ENCODE results near the gene BICRA.

The BICRA gene

DNA sequence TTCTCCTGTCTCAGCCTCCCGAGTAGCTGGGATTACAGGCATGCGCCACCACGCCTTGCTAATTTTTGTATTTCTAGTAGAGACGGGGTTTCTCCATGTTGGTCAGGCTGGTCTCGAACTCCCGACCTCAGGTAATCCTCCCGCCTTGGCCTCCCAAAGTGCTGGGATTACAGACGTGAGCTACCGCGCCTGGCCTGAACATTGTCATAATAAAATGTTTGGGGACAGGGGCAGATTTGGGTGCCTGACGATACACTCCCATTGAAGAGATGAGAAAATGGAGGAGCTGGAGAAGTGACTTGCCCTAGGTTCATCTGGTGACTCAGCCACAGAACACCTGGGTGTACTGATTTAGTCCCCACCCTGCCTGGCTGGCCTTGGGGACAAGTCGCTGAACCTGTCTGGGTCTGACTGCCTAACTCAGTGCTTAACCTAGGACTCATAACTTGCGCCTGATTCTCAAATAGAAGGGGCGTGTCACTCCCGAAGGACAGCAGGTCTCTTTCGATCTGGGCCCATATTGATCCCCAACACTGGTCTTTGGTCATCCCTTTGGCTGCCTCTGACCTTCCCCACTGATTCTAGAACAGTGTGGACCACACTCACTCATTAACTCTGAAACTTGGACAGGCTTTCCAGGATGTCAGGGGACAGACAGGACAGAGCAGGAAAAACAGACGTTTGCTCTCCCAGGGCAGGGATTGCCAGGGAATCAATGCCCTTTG lies 7.6 kb upstream of the BICRA start:
- DNase-seq (ENCODE audit: low read depth in 3 of 3, low spot score in 1 of 3), result no peak

DNA sequence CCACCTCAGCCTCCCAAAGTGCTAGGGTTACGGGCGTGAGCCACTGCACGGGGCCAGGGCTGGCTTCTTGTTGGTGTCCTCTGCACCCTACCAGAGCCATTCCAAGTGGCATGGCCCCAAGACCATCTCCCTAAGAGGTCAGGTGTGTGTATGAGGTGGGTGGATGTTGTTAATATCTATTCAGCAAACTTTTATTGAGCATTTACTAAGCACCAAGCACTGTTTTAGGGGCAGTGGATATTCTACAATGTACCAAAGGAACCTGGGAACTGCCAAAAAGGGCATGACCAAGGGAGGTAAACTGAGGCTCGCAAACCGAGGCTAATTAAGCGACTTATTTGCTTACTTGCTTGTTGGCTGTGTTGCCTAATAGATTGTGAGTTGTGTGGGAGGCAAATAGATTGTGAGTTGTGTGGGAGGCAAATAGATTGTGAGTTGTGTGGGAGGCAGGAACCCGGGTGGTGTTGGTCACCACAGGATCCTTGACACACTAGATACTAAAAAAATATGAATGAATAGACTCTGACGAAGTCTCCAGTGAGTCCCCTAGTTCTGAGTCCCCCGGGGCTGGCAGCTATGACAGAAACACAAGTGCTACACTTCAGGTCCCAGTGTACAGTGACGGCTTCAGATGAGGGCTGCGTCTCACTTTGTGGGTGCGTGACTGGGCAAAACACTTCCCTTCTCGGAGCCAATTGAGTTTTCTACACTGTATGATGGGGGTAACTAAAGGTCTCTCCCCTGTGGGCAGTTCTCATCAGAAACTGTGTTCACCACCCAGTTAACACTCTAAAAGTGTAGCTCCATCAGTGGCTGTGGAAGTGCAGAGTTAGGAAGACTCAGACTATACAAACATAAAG lies 5.0 kb upstream of the BICRA start:
- no peak for DNase-seq (ENCODE audit: low read depth in 3 of 3, low spot score in 1 of 3)

DNA sequence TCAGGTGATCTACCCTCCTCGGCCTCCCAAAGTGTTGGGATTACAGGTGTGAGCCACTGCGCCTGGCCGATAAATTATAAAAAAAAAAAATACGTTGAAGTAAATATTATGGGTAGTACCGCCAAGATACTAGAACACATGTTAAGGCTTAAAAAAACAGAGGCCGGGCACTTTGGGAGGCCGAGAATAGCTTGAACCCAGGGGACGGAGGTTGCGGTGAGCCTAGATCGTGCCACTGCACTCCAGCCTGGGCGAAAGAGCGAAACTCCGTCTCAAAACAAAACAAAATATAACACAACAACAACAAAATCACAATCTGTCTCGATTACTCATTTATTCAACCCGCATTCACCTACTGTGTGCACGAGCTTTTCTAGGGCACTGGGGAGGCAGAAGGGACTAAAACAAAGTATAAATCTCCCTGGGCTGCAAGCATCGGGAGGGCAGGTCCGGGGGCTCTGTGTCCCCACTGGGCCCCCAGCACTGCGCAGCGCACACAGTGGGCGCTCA lies 1.3 kb upstream of the BICRA start:
- DNase-seq (ENCODE audit: low read depth in 3 of 3, low spot score in 1 of 3), result no peak

DNA sequence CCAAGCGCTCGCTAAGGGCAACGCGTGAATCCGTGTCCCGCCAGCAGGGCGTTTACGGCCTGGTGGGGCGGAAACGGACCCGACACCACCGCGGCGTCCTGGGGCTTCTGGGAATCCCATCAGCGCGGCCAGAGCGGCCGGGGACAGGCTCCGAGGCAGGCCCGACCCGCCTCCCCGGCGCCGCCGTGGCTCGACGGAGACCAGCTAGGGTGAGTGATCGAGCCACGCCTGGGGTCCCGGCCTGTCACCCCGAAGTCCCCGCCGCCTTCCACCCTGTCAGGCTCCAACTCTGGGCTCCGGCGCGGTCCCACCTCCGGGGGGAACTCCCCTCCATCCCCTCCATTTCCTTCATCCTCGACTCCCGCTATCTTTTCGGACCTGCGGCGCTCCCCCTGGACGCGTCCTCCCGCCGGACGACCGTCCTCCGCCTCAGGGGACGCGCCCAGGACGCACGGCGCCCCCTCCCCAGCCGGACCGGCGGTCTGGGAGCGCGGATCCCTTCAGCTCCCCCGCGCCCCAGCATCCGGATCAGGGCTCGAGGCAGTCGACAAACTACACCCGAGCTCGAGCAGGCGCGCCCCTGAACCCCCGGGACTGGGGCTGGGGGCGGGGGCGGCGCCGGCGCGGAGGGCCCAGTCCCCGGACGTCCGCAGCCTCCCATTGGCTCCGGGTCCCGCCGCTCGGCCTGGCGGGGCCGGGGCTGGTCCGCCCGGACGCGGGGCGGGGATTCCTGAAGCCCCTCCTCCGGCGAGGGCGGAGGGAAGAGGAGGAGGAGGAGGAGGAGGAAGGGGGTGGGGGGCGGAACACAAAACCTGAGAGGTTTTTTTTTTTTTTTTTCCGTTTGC lies 638 bp upstream of the BICRA start:
- DNase-seq (ENCODE audit: low read depth in 3 of 3, low spot score in 1 of 3), result peak; percentile 87 to 98 (median 92)

DNA sequence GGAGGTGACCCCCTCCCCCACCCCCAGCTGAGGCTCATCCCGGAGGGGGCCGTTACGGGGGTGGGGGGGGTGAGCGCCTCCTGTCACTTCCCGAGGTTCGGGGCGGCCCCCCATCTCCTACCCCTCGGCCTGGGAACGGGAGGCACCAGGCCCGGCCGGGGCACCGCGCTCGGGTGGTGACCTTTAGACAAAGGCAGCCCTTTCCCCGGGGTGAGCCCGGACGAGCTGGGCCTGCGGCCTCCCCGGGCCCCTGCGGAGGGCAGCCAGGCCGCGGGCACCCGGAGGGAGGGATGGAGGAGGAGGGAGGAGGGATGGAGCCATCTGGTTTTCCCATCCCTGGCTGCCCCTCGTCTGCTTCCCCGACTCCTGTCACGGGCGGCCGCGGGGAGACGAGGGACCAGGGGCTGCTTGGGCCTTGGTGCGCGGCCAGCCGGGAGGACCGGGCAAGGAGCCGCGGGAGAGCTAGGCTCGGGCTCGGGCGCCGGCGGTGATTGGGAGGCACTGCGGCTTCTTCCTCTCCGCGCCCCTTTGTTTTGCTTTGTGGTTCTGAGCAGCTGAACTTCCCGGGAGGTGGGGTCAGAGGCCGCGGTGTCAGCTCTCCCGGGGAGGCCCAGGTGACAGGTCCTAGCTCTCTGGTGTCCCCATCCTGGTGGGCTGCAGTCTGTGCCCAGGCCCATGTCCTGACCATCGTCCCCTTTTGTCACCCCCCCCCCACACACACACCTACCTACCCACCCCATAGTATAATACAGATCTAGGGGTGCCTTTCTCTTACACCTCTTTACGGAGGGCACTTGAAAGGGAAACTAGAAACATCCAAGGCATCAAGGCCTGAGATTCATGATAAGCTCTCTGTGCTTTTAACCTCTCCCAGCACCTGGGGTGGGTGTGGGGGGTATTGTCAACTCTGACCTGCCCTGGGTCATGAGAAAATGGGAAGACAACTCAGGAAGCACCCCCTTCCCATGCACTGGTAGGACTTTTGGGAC lies 1.3 kb downstream of the BICRA start:
- DNase-seq (ENCODE audit: low read depth in 3 of 3, low spot score in 1 of 3), result peak; percentile 8 to 22 (median 11)

DNA sequence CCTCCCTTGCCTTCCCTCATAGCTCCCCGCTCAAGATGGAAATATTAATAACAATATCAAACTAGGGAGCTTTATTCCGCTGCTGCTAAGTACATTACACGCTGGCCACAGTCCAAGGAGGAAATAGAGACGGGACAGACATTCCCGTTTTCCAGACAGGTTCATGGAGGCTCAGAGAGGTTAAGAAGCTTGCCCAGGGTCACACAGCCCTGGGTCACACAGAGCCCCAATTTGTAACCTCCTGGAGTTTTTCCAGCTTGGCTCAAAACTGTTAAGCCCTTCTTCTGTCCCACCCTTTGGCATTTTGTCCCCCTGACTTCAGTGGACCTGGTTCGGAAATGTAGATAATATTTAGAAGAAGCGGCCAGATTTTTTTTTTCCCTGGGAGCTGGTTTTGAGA lies 2.0 kb downstream of the BICRA start:
- no peak for DNase-seq (ENCODE audit: low read depth in 3 of 3, low spot score in 1 of 3)

DNA sequence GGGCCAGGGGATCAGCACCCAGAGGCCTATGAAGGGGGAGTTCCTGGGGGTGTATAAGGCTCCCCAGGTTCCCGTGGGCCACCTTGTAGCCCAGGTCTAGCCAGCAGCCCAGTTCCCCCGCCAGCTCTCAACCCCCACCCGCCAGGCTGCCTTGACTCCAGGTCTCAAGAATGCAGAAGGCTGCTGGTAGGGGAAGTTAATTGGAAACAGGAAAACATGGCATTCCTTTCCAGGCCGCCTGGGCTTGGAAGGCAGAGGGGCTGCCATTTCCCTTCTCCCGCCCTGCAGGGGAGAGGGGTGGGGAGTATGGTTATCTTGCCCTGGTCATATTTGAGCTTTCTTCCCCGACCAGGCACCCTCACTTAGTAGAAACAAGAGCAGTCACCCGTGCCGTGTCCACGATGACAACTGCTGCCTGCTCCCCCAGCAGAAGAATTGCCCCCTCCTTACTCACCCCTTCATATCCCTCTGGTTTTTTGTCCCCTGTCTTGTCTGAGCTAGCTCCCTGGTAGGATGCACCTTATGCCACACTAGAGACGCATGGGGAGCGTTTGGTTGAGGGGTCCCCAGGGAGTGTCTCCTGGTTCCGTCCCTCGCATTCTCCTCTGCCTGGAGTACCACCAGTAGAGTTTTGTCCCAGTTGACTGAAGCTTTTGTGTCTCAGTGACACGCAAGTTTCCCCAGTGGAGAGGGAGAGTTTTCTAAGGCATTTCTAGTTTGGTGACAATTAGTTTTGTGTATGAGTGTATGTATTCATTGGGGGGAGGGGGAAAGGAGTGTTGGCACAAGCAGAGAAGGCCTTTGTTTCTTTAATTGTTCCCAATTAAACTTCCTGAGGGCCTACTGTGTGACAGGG lies 4.5 kb downstream of the BICRA start:
- DNase-seq (ENCODE audit: low read depth in 3 of 3, low spot score in 1 of 3), result no peak

DNA sequence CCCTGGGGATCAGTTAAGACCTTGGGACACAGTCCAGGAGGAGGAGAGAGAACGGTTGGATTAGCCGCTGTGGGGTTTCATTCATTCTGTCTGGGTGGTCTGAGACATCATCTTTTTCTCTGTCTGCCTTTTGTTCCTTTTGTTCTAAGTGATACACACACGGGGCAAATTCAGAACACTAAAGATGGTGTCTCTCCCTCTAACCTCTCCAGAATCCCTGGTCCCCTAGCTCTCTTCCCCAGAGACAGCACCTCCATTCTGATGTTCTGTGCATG lies 5.0 kb downstream of the BICRA start:
- DNase-seq (ENCODE audit: low read depth in 3 of 3, low spot score in 1 of 3), result no peak

DNA sequence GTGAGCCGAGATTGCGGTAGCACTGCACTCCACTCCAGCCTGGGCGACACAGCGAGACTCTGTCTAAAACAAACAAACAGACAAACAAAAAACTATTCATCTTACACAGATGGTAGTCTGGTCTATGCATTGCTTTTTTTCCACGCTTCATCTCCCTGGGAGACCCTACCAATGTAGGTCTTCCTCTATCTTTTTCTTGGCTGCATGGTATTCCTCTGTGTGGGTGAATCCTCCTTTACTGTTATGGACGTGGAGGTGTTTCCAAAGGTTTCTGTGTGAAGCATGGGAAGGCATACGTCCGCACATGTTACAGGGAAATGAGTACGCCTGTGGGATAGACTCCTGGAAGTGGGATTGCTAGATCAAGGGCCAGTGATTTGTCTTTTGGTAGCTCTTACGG lies 5.6 kb downstream of the BICRA start:
- no peak for DNase-seq (ENCODE audit: low read depth in 3 of 3, low spot score in 1 of 3)

DNA sequence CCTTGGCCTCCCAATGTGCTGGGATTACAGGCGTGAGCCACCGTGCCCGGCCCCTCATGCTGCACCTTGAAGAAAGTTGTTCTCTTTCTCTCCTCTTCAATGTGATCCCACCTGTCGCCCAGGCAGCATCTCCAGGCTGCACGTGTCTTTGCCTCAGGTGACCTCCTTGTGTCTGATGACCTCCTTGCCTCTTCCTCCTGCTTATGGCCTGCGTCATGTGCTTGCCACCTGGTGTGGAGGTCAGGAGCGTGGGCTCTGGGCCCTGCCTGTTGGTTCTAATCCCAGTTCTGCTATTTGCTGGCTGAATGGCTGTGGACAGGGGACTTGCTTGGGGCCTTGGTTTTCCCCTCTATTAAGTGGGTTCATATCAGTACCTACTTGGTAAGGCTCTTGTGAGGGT lies 6.3 kb downstream of the BICRA start:
- no peak for DNase-seq (ENCODE audit: low read depth in 3 of 3, low spot score in 1 of 3)

DNA sequence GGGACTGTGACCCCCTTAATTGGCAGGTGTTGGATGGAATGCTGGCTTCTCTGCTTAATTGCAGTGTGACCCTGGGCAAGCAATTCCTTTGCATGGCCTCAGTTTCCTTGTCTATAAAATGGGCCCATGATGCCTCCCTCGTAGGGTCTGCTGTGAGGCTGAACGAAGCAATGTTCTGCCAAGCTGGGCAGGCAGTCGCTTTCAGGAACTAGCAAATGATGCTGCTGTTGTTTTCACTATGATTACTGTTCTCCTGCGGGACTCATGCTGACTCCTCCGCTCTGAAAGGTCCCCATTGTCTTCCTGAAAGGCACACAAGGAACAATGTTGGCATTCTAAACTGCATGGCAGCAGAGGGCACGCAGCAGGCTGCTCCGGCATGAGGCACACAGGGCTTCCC lies 6.8 kb downstream of the BICRA start:
- no peak for DNase-seq (ENCODE audit: low read depth in 3 of 3, low spot score in 1 of 3)

DNA sequence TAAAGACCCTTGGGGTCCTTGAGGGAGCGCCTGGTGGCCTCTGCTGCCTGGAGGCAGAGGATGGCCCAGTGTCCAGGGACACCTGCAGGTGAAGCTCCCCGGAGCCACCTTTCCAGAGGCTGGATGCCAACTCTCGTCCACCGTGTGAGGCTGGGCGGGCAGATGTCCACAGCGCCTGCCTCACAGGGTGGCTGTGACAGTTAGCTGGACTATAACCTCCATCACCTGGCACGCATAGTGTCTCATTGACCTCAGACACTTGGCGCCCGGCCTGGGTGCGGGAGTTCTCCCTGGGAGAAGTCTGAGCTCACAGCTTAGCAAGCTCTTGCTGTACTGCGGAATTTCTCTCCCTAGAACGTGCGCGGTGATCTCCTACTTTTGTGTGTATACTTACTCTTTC lies 9.8 kb downstream of the BICRA start:
- no peak for DNase-seq (ENCODE audit: low read depth in 3 of 3, low spot score in 1 of 3)

DNA sequence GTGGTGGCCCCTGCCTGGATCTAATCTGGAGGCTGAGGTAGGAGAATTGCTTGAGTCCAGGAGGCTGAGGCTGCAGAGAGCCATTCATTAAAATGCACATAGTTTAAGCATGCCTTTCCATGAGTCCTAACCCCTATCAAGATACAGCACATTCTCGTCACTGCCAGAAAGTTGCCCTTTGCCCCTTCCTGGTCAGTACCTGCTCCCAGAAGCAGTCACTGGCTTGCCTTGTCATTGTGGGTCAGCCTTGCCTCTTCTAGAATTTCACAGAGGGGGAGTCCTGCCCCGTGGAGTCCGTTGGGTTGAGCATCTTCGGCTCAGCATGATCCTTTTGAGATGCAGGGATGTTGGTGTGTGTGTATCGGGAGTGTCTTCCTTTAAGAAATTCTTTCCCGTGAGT lies 10.8 kb downstream of the BICRA start:
- DNase-seq (ENCODE audit: low read depth in 3 of 3, low spot score in 1 of 3), result no peak

DNA sequence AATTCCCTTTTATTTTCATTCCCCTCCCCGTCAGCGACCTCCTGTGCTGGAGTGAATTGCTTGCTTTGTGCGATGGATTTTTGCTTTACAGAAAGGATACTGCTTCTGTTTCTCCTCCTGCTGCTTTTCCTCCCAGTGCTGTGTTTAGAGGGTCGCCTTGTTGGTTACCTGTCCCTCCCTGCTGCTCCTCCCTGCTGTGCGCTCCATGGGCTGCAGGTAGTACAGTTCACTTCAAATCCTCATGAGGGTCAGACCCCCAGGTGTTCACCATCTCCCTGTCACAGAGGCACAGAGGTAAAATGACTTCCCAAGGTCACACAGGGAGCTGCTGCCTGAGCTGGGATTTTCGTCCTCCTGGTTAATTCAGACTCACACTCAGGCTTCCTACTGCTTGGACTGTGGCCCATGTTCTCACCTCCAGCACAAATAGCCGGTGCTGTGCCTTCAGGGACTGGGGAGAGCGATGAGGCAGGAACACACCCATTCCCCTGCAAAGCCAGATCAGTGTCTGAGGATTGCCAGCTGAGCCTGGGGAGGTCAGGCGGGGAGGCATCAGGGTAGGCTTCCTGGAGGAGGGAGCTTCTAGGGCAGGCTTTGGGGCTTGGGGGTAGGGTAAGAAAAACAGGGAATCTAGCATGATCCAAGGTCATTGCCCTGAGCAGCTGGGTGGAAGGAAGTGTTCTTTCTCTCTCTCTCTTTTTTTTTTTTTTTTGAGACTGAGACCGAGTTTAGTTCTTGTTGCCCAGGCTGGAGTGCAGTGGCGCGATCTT lies 14.4 kb downstream of the BICRA start:
- DNase-seq (ENCODE audit: low read depth in 3 of 3, low spot score in 1 of 3), result no peak

DNA sequence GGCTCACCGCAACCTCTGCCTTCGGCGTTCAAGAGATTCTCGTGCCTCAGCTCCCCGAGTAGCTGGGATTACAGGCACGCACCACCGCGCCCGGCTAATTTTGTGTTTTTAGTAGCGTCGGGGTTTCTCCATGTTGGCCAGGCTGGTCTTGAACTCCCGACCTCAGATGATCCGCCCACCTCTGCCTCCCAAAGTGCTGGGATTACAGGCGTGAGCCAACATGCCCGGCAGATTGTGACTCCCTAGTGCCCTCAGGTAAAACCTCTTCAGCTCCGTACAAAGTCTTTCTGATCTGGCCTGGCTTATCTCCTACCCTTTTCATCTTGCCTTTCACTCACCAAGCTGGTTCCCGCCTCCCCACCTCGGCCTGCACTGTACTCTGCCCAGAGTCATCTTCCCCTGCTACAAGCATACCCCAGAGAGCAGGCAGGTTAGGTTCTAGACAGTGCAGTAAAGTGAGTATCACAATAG lies 15.0 kb downstream of the BICRA start:
- DNase-seq (ENCODE audit: low read depth in 3 of 3, low spot score in 1 of 3), result no peak

DNA sequence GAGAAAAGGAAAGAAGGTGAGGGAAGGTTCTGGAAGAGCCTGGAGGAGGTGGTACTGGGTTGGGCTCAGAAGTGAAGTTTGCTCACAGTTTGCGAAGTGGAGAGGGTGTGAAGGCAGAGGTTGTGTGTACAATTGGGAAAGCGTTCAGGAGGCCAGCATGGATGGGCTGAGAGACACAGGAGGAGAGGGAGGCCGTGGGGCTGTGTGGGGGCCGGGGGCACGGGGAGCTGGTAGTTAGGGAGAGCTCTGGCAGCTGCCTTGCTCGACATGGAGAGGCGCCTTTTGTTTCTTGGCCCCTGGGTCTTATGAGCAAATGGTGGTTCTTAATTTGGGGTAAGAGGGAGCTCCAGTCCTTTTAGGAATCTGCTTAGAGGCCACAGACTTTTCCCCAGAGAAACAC lies 16.7 kb downstream of the BICRA start:
- DNase-seq (ENCODE audit: low read depth in 3 of 3, low spot score in 1 of 3), result no peak

DNA sequence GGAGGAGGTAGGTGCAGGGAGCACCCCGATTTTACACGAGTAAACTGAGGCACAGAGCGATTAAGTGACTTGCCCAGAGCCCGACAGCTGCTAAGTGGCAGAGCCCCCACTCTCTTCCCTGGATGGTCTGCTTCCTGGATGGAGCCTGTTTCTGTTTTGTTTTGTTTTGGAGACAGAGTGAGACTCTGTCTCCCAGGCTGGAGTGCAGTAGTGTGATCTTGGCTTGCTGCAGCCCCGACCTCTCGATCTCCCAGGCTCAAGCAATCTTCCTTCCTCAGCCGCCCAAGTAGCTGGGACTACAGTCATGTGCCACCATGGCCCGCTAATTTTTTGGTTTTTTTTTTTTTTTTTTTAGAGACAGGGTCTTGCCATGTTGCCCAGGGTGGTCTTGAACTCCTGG lies 17.3 kb downstream of the BICRA start:
- DNase-seq (ENCODE audit: low read depth in 3 of 3, low spot score in 1 of 3), result no peak

DNA sequence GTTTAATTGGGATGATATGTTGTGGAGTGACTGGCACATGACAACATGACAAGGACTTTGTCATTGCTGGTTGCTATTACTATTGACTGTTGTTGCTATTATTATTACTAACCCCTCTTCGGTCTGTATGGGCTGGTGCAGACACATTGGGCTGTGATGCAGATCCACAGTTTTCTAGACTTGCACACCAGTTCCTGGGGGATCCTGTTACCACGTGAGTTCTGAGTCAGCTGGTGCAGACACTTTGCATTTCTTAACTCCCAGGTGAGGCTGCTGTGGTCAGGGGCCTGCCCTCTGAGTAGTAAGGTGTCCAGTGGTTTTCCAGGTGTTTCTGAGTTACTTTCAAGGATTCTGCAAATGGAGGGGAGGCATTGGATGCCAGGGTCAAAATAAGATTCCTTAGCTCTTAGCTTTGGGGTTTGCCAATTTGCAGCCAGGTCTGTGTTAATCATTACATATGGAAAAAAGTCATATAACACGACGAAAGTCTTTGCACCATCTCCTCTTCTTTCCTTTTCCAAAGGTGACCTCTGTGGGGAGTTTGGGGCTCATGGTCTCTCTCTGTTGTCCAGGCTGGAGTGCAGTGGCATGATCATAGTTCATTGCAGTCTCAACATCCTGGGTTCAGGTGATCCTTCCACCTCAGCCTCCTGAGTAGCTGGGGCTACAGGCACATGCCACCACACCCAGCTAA lies 19.3 kb downstream of the BICRA start:
- DNase-seq (ENCODE audit: low read depth in 3 of 3, low spot score in 1 of 3), result no peak

Data from stimulated activated CD4-positive, alpha-beta T cell treated with anti-CD3 and anti-CD28 coated beads, TNF-alpha, amount 100 ng/mL, for 1 hour (primary cell).